Choroid plexus epithelial cell (primary cell): ENCODE data around the gene NAA40.

Experiments
- DNase-seq: peaks from one replicate; pipeline ENCODE4 v3.0.0-alpha.2; 2010; ENCODE audit warnings: low read depth
- H3K4me3 ChIP-seq: 2 replicates; pipeline ENCODE4 v1.5.1; 2011; ENCODE audit warnings: low read depth, mild to moderate bottlenecking, control low read depth, low read length, moderate library complexity
- TF ChIP-seq, protein P1 (sequence below): conservative IDR thresholded peaks from 2 replicates; pipeline ENCODE4 v1.5.1; 2011; ENCODE audit warnings: low read depth, mild to moderate bottlenecking, control low read depth, inconsistent platforms, low read length, moderate library complexity

Gene NAA40

GRCh38 chr11:63907063-63907462 lies 31.7 kb upstream of the NAA40 start:
- TF ChIP-seq, protein P1, sequence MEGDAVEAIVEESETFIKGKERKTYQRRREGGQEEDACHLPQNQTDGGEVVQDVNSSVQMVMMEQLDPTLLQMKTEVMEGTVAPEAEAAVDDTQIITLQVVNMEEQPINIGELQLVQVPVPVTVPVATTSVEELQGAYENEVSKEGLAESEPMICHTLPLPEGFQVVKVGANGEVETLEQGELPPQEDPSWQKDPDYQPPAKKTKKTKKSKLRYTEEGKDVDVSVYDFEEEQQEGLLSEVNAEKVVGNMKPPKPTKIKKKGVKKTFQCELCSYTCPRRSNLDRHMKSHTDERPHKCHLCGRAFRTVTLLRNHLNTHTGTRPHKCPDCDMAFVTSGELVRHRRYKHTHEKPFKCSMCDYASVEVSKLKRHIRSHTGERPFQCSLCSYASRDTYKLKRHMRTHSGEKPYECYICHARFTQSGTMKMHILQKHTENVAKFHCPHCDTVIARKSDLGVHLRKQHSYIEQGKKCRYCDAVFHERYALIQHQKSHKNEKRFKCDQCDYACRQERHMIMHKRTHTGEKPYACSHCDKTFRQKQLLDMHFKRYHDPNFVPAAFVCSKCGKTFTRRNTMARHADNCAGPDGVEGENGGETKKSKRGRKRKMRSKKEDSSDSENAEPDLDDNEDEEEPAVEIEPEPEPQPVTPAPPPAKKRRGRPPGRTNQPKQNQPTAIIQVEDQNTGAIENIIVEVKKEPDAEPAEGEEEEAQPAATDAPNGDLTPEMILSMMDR = no peak
- DNase-seq = peak; percentile 15
- no peak overlapping the region for H3K4me3 ChIP-seq

DNA sequence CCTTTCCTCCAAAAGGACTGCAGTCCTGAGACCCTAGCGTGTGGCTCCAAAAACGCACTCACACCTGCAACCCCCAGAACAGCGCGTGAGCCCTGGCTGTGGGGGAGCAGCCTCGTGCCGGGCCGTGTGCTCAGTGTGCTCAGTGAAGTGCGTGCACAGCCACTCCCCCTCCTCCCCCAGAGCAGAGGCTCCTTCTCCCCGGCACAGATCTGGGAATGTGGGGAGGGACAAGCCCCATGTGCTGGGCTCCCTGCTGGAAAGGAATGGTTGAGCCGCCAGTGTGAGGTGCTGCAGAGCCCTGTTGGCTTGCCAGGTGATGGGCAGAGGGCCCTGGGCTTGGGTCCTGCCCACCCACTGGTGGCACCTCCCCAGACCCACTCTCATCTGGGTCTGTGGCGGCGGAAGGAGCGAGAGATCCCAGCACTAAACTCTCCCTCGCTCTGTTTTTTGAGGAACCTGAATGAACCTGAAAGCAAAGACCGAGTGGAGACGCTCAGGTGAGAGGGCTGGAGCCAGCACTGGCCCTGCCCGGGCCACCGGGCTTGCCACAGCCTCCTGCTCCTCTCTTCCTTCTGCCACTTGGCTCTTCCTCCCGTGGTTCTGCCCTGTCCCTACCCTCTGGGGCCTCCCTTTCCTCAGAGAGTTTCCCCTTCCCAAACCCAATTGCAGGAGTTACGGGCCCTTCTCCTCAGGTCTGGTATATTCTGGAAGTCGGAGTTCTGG lies 30.8 kb upstream of the NAA40 start:
- DNase-seq = no peak
- TF ChIP-seq, protein P1 = no peak
- no peak overlapping the region for H3K4me3 ChIP-seq

- TF ChIP-seq, protein P1 = no peak
- no peak for DNase-seq
- H3K4me3 ChIP-seq = no peak overlapping the region
Measured at GRCh38 chr11:63908631-63909401, 30.0 kb upstream of the NAA40 start.

GRCh38 chr11:63909591-63910506 lies 29.0 kb upstream of the NAA40 start:
- TF ChIP-seq, protein P1 = no peak
- DNase-seq = no peak
- H3K4me3 ChIP-seq = no peak overlapping the region

- TF ChIP-seq, protein P1 = no peak
Measured at GRCh38 chr11:63910675-63911074, 28.1 kb upstream of the NAA40 start.

DNA sequence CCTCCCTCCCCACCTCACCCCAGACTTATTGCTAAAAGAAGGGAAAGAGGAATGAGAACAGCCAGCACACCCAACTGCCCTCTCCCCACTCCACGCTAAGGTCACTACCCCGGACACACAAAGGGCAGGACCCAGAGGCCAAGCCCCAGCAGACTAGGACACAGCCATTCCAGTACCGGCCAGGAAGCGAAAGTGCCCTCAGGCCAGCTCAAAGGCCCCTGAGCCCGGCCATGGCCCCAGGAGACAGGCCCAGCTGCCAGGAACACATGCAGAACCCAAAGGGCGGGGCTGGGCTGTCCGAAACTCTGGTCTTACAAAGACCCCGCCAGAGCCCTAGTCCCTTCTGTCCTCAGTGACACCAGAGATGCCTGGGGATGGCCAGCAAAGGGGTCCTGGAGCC lies 27.4 kb upstream of the NAA40 start:
- DNase-seq = no peak
- TF ChIP-seq, protein P1 = no peak
- no peak overlapping the region for H3K4me3 ChIP-seq

More at GRCh38 chr11:63910675-63911074, 28.1 kb upstream of the NAA40 start:
- DNase-seq = no peak
- H3K4me3 ChIP-seq = no peak overlapping the region
